OCI-LY7 (cell line): ENCODE measurements around the gene THPO.
A peak's percentile ranks its signal among the peaks of the same experiment; 100 is the strongest.

Source experiments
- CTCF ChIP-seq: fragments of 200-600 bp; sonication (generic); conservative IDR thresholded peaks from 2 replicates; pipeline ENCODE4 v1.5.1; 2014; ENCODE audit warnings: mild to moderate bottlenecking, antibody characterized with exemption, low read length, moderate library complexity, mixed read lengths
- EZH2phosphoT487 ChIP-seq: fragments of 200-600 bp; sonication (generic); IDR thresholded peaks from 2 replicates; pipeline ENCODE4 v1.6.1; 2018; ENCODE audit warnings: low read depth, borderline replicate concordance, mild to moderate bottlenecking, mixed run types, antibody characterized with exemption, low read length, moderate library complexity, mixed read lengths

- TF ChIP-seq CTCF = peak; percentile 83
- TF ChIP-seq EZH2phosphoT487 = no peak
Observed at GRCh38 chr3:184417619-184418327, 39.8 kb upstream of the THPO start.
